ENCODE results near the gene PEMT. TPM values are rescaled to one million over a fixed set of nuclear protein-coding genes. Genes with fewer than 3 reads are reported as not detected.

The PEMT gene
- total RNA-seq, 1 experiment from 2014 or later: 25.6 TPM

- no peaks in the 10 kb centered on the region for H3K9me3 Mint-ChIP-seq (ENCODE audit: low read depth, unreplicated experiment)
- H3K27ac Mint-ChIP-seq (ENCODE audit: unreplicated experiment): no peak overlapping the region
- H3K4me1 Mint-ChIP-seq (ENCODE audit: low read depth, unreplicated experiment): no peaks in the 10 kb centered on the region
- TF ChIP-seq CTCF (IDR thresholded peaks at IDR 0.05; ENCODE audit: unreplicated experiment): no peak
- H3K27me3 Mint-ChIP-seq (ENCODE audit: unreplicated experiment): peaks cover 11% of the 10 kb centered on the region
- DNase-seq: no peak
- no peaks in the 10 kb centered on the region for H3K36me3 Mint-ChIP-seq (ENCODE audit: insufficient read depth, unreplicated experiment)
- CTCF ChIA-PET: no interaction called here
- no TSS peak for BruUV-seq (replicated peaks)
- H3K4me3 Mint-ChIP-seq (ENCODE audit: low read depth, unreplicated experiment): no peak overlapping the region
- intact Hi-C loops (cut with micrococcal nuclease; ENCODE audit: unreplicated experiment): no loop called here
Measured at GRCh38 chr17:17626151-17626805, 34.8 kb upstream of the PEMT start.

- BruUV-seq (replicated peaks): no TSS peak
- DNase-seq: no peak
- peaks cover 24% of the 10 kb centered on the region for H3K27me3 Mint-ChIP-seq (ENCODE audit: unreplicated experiment)
- H3K27ac Mint-ChIP-seq (ENCODE audit: unreplicated experiment): no peak overlapping the region
- CTCF ChIA-PET: no interaction called here
- no peaks in the 10 kb centered on the region for H3K4me1 Mint-ChIP-seq (ENCODE audit: low read depth, unreplicated experiment)
- H3K4me3 Mint-ChIP-seq (ENCODE audit: low read depth, unreplicated experiment): no peak overlapping the region
- H3K36me3 Mint-ChIP-seq (ENCODE audit: insufficient read depth, unreplicated experiment): no peaks in the 10 kb centered on the region
- no peaks in the 10 kb centered on the region for H3K9me3 Mint-ChIP-seq (ENCODE audit: low read depth, unreplicated experiment)
- intact Hi-C loops (cut with micrococcal nuclease; ENCODE audit: unreplicated experiment): no loop called here
- TF ChIP-seq CTCF (IDR thresholded peaks at IDR 0.05; ENCODE audit: unreplicated experiment): no peak
Measured at GRCh38 chr17:17624741-17625140, 33.2 kb upstream of the PEMT start.

GRCh38 chr17:17623904-17624303 is 32.4 kb upstream of the PEMT start:
- peaks cover 24% of the 10 kb centered on the region for H3K27me3 Mint-ChIP-seq (ENCODE audit: unreplicated experiment)
- intact Hi-C loops (cut with micrococcal nuclease; ENCODE audit: unreplicated experiment): no loop called here
- CTCF ChIA-PET: interaction anchor here (0.7 kb wide), 1 partner anchor 279 kb away, joined by 3 read pairs; no protein-coding TSS in a partner anchor

GRCh38 chr17:17621254-17621653 is 29.7 kb upstream of the PEMT start:
- no peaks in the 10 kb centered on the region for H3K9me3 Mint-ChIP-seq (ENCODE audit: low read depth, unreplicated experiment)
- no peaks in the 10 kb centered on the region for H3K4me1 Mint-ChIP-seq (ENCODE audit: low read depth, unreplicated experiment)
- H3K4me3 Mint-ChIP-seq (ENCODE audit: low read depth, unreplicated experiment): no peak overlapping the region
- H3K27me3 Mint-ChIP-seq (ENCODE audit: unreplicated experiment): peaks cover 24% of the 10 kb centered on the region
- CTCF ChIA-PET: interaction anchor here (0.6 kb wide), 1 partner anchor 745 kb away, joined by 6 read pairs; no protein-coding TSS in a partner anchor
- no TSS peak for BruUV-seq (replicated peaks)
- TF ChIP-seq CTCF (IDR thresholded peaks at IDR 0.05; ENCODE audit: unreplicated experiment): no peak
- intact Hi-C loops (cut with micrococcal nuclease; ENCODE audit: unreplicated experiment): no loop called here
- H3K27ac Mint-ChIP-seq (ENCODE audit: unreplicated experiment): no peak overlapping the region
- H3K36me3 Mint-ChIP-seq (ENCODE audit: insufficient read depth, unreplicated experiment): no peaks in the 10 kb centered on the region
- no peak for DNase-seq

More at GRCh38 chr17:17623904-17624303, 32.4 kb upstream of the PEMT start:
- no peak for TF ChIP-seq CTCF (IDR thresholded peaks at IDR 0.05; ENCODE audit: unreplicated experiment)
- DNase-seq: no peak
- Mint-ChIP-seq H3K36me3 (ENCODE audit: insufficient read depth, unreplicated experiment) (no peaks in the 10 kb centered on the region), H3K4me1 (ENCODE audit: low read depth, unreplicated experiment) (no peaks in the 10 kb centered on the region), H3K4me3 (ENCODE audit: low read depth, unreplicated experiment) (no peak overlapping the region), H3K27ac (ENCODE audit: unreplicated experiment) (no peak overlapping the region), H3K9me3 (ENCODE audit: low read depth, unreplicated experiment) (no peaks in the 10 kb centered on the region)
- no TSS peak for BruUV-seq (replicated peaks)

All from Calu3 (cell line).